Activated CD4-positive, alpha-beta T cell treated with anti-CD3 and anti-CD28 coated beads, Interleukin-2, amount 50 U/mL, for 4 hours (primary cell): ENCODE results near the gene SP6.

Experiments
- DNase-seq, 2 experiments: peaks; one replicate each; pipeline ENCODE4 v3.0.0-alpha.2; 2020

The SP6 gene

DNA sequence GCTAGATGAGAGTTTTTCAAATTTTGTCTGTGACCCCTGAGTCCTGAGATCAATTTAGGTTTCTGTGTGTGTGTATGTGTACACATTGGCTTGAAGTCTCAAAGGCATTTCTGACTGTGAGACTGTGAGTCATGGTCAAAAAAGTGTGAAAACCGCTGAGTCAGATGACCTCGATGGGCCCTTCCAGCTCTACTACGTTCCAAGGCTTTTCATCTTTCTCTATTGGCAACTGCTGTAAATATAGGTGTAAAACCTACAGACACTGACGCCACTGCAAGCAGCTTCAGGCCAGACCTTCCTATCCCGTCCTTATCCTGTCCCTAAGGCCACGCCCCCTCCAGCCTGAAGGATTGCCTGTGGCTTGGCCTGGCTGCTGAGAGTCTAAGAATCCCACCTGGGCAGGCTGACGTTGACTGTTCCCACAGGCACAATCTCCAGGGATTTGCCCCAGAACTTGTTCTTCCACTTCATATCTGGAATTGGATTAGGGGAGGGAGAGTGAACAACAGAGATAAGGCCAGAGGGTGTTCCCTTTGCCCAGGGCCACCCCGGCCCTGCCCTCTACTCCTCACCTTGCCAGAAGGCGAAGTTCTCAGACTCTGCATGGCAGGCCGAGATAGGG is 40.7 kb downstream of the SP6 start:
- no peak for DNase-seq

- DNase-seq = no peak
Observed at GRCh38 chr17:47808830-47809480, 42.0 kb downstream of the SP6 start.

GRCh38 chr17:47808036-47808829 is 42.7 kb downstream of the SP6 start:
- no peak for DNase-seq

- DNase-seq = no peak
Observed at GRCh38 chr17:47807421-47807820, 43.5 kb downstream of the SP6 start.

- no peak for DNase-seq
Observed at GRCh38 chr17:47806913-47807255, 44.1 kb downstream of the SP6 start.

GRCh38 chr17:47806026-47806912 is 44.7 kb downstream of the SP6 start:
- DNase-seq = no peak

DNA sequence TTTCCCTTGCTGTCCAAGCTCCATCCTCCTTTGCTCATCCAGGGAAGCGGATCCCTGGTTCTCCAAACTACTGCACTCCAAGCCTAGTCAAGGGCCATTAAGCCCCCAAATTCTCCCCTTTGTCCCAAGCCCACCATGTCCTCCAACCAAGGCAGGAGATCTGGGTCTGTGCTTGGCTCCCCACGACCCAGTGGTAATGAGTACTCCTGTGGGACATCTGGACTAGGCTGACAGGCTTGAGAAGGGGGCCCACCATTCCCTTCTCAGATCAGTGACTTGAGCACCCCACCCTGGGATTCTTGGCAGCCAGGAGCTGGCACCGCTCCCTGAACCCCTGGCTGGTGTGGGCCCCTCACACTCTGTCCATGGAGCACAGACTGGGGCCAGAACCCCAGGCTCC is 46.5 kb downstream of the SP6 start:
- DNase-seq = no peak

- no peak for DNase-seq
Observed at GRCh38 chr17:47803751-47804150, 47.2 kb downstream of the SP6 start.

GRCh38 chr17:47803201-47803600 is 47.8 kb downstream of the SP6 start:
- no peak for DNase-seq

DNA sequence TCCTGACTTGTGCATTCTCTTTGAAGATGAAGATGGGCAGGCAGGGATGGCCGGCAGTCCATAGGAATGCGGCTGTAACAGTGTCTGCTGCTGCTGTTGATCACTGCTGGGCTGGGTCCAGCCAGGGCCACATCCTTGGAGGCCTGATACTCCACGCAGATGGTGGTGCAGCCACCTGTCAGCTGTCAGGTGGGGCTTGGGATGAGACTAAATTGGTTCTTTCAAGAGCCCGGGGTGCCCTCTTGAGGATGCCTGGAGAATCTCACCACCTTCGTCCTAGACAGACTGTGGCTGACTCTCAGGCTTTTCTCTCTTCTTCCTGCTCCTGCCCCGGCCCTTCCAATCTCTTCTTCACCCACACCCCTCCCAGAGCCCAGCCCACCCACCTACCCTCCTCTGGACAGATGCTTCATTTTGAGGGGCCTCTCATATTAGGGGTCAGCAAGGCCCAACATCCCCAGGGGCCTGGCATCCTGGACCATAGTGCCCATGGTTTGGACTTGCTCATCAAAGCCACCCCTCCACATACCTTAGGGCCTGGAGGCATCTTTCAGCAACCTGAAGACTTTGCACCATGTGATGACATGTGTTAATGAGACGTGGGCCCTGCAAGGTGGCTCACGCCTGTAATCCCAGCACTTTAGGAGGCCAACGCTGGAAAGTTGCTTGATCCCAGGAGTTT is 48.5 kb downstream of the SP6 start:
- peak; percentile 57 to 58 for DNase-seq

DNA sequence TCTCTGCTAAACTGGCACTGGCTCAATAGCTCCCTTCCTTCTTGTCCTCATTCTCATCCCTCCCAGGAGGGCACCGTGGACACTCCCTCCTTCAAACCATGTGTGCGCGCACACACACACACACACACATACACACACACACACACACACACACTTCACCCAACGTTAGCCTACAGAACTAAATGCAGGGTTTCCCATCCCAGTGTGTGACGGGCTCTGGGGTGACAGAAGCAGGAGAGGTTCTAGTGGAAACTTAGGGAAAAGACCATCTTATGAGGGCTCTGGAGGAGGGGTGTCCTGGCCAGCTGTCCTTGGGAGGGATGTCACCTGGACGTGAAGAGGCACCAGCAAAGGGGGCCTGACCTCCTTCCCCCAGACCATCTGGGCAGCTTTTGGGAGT is 49.1 kb downstream of the SP6 start:
- DNase-seq = no peak

GRCh38 chr17:47801176-47801765 is 49.7 kb downstream of the SP6 start:
- DNase-seq = no peak

DNA sequence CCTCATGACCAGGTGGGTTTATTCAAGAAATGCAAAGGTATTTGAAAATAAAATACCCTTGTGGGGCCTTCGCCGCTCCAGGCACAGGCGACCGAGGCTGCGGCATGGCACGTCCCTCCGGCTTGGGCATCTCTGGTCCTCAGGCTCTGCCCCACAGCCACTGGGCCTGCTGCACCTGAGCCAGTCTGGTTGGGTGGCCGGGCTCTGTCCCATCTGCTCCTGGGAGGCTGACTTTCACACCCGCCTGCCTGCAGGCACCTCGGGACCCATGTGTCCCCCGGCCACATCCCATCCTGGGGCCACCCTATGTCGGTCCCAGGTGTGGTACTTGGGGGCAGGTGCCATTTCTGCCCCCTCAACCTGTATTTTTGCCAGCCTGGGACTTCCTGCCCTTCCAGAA is 50.3 kb downstream of the SP6 start:
- no peak for DNase-seq

GRCh38 chr17:47797797-47798196 is 53.2 kb downstream of the SP6 start:
- no peak for DNase-seq
